Trophoblast cell (in vitro differentiated cells and primary cell): ENCODE data around the gene TLE3.

Experiments used
- DNase-seq, 2 donors: peaks; one replicate each; pipeline ENCODE4 v3.0.0-alpha.2; 2016
- H2AFZ ChIP-seq: 2 replicates; pipeline ENCODE4 v1.6.1; 2013; ENCODE audit warnings: low read length, moderate library complexity, mild to moderate bottlenecking; ENCODE audit not compliant: insufficient read depth, poor library complexity
- H2AK5ac ChIP-seq: 2 replicates; pipeline ENCODE4 v1.6.1; 2013; ENCODE audit warnings: mild to moderate bottlenecking, low read length
- H2BK120ac ChIP-seq: 2 replicates; pipeline ENCODE4 v1.6.1; 2013; ENCODE audit warnings: low read length, mild to moderate bottlenecking, moderate library complexity; ENCODE audit not compliant: insufficient read depth, poor library complexity
- H2BK12ac ChIP-seq: 2 replicates; pipeline ENCODE4 v1.6.1; 2013; ENCODE audit warnings: mild to moderate bottlenecking, low read length, moderate library complexity
- H2BK5ac ChIP-seq: 2 replicates; pipeline ENCODE4 v1.6.1; 2013; ENCODE audit warnings: low read length, low read depth, moderate library complexity, mild to moderate bottlenecking; ENCODE audit not compliant: poor library complexity
- H3K14ac ChIP-seq: 2 replicates; pipeline ENCODE4 v1.6.1; 2013; ENCODE audit warnings: mild to moderate bottlenecking, low read length
- H3K18ac ChIP-seq: 2 replicates; pipeline ENCODE4 v1.6.1; 2013; ENCODE audit warnings: mild to moderate bottlenecking, low read length
- H3K23ac ChIP-seq: 2 replicates; pipeline ENCODE4 v1.6.1; 2013; ENCODE audit warnings: low read length
- H3K27ac ChIP-seq: 2 replicates; pipeline ENCODE4 v1.5.1; 2013; ENCODE audit warnings: low read depth, mild to moderate bottlenecking, inconsistent platforms, low read length, moderate library complexity
- H3K27me3 ChIP-seq: 2 replicates; pipeline ENCODE4 v1.6.1; 2013; ENCODE audit warnings: inconsistent platforms, mild to moderate bottlenecking, low read length, moderate library complexity; ENCODE audit not compliant: insufficient read depth
- H3K36me3 ChIP-seq, 2 experiments: 1 replicate in 1 of 2; 2 replicates in 1 of 2; pipeline ENCODE4 v1.6.1; 2013; ENCODE audit warnings: low read length in 2 of 2, mild to moderate bottlenecking in 2 of 2, moderate library complexity in 1 of 2; ENCODE audit not compliant: insufficient read depth in 2 of 2, control insufficient read depth in 1 of 2
- H3K4ac ChIP-seq: 2 replicates; pipeline ENCODE4 v1.6.1; 2013; ENCODE audit warnings: low read depth, mild to moderate bottlenecking, low read length, moderate library complexity
- H3K4me1 ChIP-seq, 2 experiments: 1 replicate in 1 of 2; 2 replicates in 1 of 2; pipeline ENCODE4 v1.6.1; 2013; ENCODE audit warnings: low read length in 2 of 2, mild to moderate bottlenecking in 2 of 2, moderate library complexity in 1 of 2; ENCODE audit not compliant: insufficient read depth in 2 of 2, control insufficient read depth in 1 of 2
- H3K4me2 ChIP-seq: 2 replicates; pipeline ENCODE4 v1.6.1; 2013; ENCODE audit warnings: inconsistent platforms, mild to moderate bottlenecking, low read length, moderate library complexity
- H3K4me3 ChIP-seq: 2 replicates; pipeline ENCODE4 v1.5.1; 2013; ENCODE audit warnings: mild to moderate bottlenecking, low read depth, low read length, inconsistent platforms
- H3K79me1 ChIP-seq: one replicate; pipeline ENCODE4 v1.6.1; 2013; ENCODE audit warnings: low read length
- H3K79me2 ChIP-seq: 2 replicates; pipeline ENCODE4 v1.6.1; 2013; ENCODE audit warnings: low read length, mild to moderate bottlenecking; ENCODE audit not compliant: control insufficient read depth, insufficient read depth, poor library complexity
- H3K9ac ChIP-seq: 2 replicates; pipeline ENCODE4 v1.6.1; 2013; ENCODE audit warnings: mild to moderate bottlenecking, low read length
- H3K9me3 ChIP-seq: 2 replicates; pipeline ENCODE4 v1.6.1; 2013; ENCODE audit warnings: low read depth, mild to moderate bottlenecking, control low read depth, inconsistent platforms, low read length; ENCODE audit not compliant: insufficient read depth
- H4K12ac ChIP-seq: 2 replicates; pipeline ENCODE4 v1.6.1; 2013; ENCODE audit warnings: low read depth, mild to moderate bottlenecking, low read length, moderate library complexity
- H4K8ac ChIP-seq: 2 replicates; pipeline ENCODE4 v1.6.1; 2013; ENCODE audit warnings: low read depth, mild to moderate bottlenecking, low read length, moderate library complexity
- H4K91ac ChIP-seq: one replicate; pipeline ENCODE4 v1.6.1; 2013; ENCODE audit warnings: low read depth, mild to moderate bottlenecking, low read length, moderate library complexity
- WGBS: extraction: QIAGEN DNeasy Blood & Tissue Kit; methylation state at CpG from one replicate; pipeline ENCODE4 v1.1.7; 2013; ENCODE audit warnings: missing lambda C conversion rate; ENCODE audit not compliant: insufficient read length, insufficient coverage; ENCODE audit errors: extremely low coverage; 5-methylcytosine and 5-hydroxymethylcytosine counted together

TLE3 gene

DNA sequence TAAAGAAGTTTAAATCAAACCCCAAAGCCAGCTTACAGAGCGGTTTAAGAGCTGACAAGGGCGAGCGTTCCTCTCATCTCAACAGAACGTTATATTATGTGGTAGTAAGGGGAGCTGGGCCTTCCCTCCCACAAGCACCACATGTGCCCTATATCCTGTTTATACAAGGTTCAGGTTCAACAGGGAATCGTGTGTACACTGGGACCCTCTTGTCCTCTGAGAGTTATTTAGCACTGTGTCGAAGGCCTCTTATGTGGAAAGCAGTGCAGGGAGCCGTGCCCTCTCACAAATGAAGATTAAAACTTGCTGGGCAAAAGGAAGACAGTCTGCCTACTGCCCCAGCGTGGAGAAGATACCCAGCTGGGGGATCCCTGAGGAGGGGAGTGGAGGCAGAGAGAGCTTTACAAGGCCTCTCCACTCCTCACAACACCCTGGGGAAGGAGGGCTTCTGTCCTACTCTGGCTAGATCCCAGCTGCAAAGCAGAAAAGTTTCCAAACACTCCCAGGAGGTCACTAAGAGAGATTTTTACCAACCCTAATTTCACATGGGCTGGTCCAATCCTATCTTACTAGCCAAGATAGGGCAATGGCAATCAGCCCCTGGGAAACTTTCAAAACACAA is 2.9 kb downstream of the TLE3 start:
- H3K23ac ChIP-seq, result no peak overlapping the region
- no peak overlapping the region for H3K18ac ChIP-seq
- no peaks in the 10 kb centered on the region for H3K27me3 ChIP-seq
- H2BK5ac ChIP-seq, result no peak overlapping the region
- no peaks in the 10 kb centered on the region for H3K9me3 ChIP-seq
- H3K9ac ChIP-seq, result peak overlapping the region; percentile 15
- H3K4me1 ChIP-seq, result peaks cover 19 to 37% of the 10 kb centered on the region in 2 experiments
- peak overlapping the region; percentile 43 for H3K4me3 ChIP-seq
- peak overlapping the region; percentile 94 for H3K4me2 ChIP-seq
- no peak overlapping the region for H2BK12ac ChIP-seq
- no peak overlapping the region for H3K4ac ChIP-seq
- H3K79me2 ChIP-seq, result peaks cover 24% of the 10 kb centered on the region
- no peak for DNase-seq
- peak overlapping the region; percentile 35 for H2BK120ac ChIP-seq
- peaks cover 3 to 18% of the 10 kb centered on the region in 2 experiments for H3K36me3 ChIP-seq
- H2AK5ac ChIP-seq, result no peak overlapping the region
- no peak overlapping the region for H3K14ac ChIP-seq
- no peak overlapping the region for H4K12ac ChIP-seq
- H3K79me1 ChIP-seq, result peaks cover 37% of the 10 kb centered on the region
- no peak overlapping the region for H3K27ac ChIP-seq
- no peak overlapping the region for H4K8ac ChIP-seq
- WGBS, result no CpG with 5 or more reads among the region's 8 CpGs
- H2AFZ ChIP-seq, result no peak overlapping the region
- no peak overlapping the region for H4K91ac ChIP-seq

DNA sequence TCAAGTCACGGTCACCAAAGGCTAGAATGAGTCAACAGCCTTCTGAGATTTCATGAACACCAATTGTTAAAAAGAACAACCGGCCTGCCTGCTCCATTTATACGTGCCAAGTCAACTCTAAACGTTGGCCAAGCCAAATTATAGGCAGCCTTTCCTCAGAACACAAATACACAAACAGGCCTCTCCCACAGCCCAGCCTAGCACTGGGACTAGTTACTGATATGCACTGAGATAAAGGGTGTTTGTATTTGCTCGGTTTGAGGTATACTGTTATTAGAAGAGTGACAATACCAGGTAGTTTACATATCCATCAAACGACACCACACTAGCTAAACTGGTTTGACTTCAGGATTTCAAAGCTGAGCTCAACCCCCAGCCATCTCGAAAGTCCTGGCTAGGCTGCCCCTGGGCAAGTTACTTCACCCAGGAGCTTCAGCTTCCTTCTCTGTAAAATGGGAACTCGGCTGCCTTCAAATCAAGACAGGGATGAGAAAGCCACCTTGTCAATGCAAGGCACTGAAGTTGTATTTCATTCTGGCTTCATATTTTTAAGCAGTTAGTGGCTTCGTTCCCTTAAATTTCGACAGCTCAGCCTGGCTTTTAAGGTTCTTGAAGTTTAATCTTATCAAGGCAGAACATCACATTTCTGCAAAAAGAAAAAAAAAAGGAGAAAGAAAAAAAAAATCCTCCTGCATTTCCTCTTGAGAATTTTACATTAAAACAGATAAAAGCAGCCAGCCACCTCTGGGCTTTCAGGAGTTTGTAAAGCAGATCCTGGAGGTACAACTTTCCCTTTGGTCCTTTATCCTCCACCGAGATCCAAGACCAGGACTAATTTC is 4.0 kb downstream of the TLE3 start:
- no CpG with 5 or more reads among the region's 11 CpGs for WGBS
- peak overlapping the region; percentile 44 for H3K27ac ChIP-seq
- H3K4ac ChIP-seq, result peak overlapping the region; percentile 15
- peak overlapping the region; percentile 34 for H2BK5ac ChIP-seq
- H2BK12ac ChIP-seq, result no peak overlapping the region
- H3K36me3 ChIP-seq, result peaks cover 6 to 27% of the 10 kb centered on the region in 2 experiments
- no peak overlapping the region for H4K8ac ChIP-seq
- no peak overlapping the region for H4K91ac ChIP-seq
- H3K79me1 ChIP-seq, result peaks cover 31% of the 10 kb centered on the region
- DNase-seq, result peak; percentile 92 to 96
- no peak overlapping the region for H3K9ac ChIP-seq
- H3K23ac ChIP-seq, result no peak overlapping the region
- H3K4me3 ChIP-seq, result no peak overlapping the region
- peaks cover 24% of the 10 kb centered on the region for H3K79me2 ChIP-seq
- H2AFZ ChIP-seq, result no peak overlapping the region
- no peaks in the 10 kb centered on the region for H3K9me3 ChIP-seq
- H3K4me2 ChIP-seq, result peak overlapping the region; percentile 40
- H2AK5ac ChIP-seq, result no peak overlapping the region
- peaks cover 19 to 39% of the 10 kb centered on the region in 2 experiments for H3K4me1 ChIP-seq
- H4K12ac ChIP-seq, result no peak overlapping the region
- no peak overlapping the region for H3K14ac ChIP-seq
- H3K27me3 ChIP-seq, result no peaks in the 10 kb centered on the region
- peak overlapping the region; percentile 34 for H2BK120ac ChIP-seq
- H3K18ac ChIP-seq, result no peak overlapping the region

DNA sequence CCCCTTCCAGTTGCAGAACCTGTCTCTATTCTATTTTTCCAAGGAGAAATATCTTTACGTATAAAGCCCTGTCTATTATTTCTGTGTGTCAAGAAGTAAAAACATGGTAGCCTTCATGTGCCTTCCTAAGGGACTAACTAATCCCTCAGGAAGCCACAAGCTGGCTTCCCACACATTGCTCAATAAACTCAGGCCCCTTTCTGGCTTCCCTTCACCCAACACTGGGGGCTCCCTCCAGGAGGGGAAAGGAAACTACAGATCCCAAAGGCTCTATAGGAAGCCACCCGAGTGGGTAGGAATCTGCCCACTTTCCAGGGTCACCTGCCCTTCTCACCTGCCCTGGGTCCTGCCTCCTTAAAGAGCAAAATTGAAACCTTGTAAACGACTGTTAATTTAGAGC is 4.6 kb downstream of the TLE3 start:
- H3K27me3 ChIP-seq, result no peaks in the 10 kb centered on the region
- no peak overlapping the region for H4K8ac ChIP-seq
- H3K27ac ChIP-seq, result peak overlapping the region; percentile 43
- H2AK5ac ChIP-seq, result no peak overlapping the region
- peak overlapping the region; percentile 35 for H3K14ac ChIP-seq
- peak overlapping the region; percentile 34 for H2BK5ac ChIP-seq
- H2AFZ ChIP-seq, result no peak overlapping the region
- no peak overlapping the region for H4K91ac ChIP-seq
- WGBS, result no CpG with 5 or more reads among the region's 3 CpGs
- H2BK12ac ChIP-seq, result no peak overlapping the region
- no peak for DNase-seq
- H3K4me1 ChIP-seq, result peaks cover 19 to 36% of the 10 kb centered on the region in 2 experiments
- H3K79me2 ChIP-seq, result peaks cover 22% of the 10 kb centered on the region
- H3K23ac ChIP-seq, result no peak overlapping the region
- H3K18ac ChIP-seq, result peak overlapping the region; percentile 49
- no peak overlapping the region for H3K9ac ChIP-seq
- no peak overlapping the region for H4K12ac ChIP-seq
- H3K9me3 ChIP-seq, result no peaks in the 10 kb centered on the region
- H3K4ac ChIP-seq, result peak overlapping the region; percentile 65
- H2BK120ac ChIP-seq, result peak overlapping the region; percentile 34
- H3K4me3 ChIP-seq, result no peak overlapping the region
- peaks cover 27% of the 10 kb centered on the region for H3K79me1 ChIP-seq
- H3K36me3 ChIP-seq, result peaks cover 7 to 28% of the 10 kb centered on the region in 2 experiments
- H3K4me2 ChIP-seq, result peak overlapping the region; percentile 40

- Histone ChIP-seq H3K23ac (no peak overlapping the region), H2AFZ (no peak overlapping the region), H3K18ac (no peak overlapping the region), H3K4me2 (peak overlapping the region; percentile 43), H3K36me3 (peaks cover 12 to 32% of the 10 kb centered on the region in 2 experiments), H3K27ac (peak overlapping the region; percentile 7), H3K4ac (peak overlapping the region; percentile 65), H3K4me3 (no peak overlapping the region), H3K79me2 (peaks cover 21% of the 10 kb centered on the region), H3K9me3 (no peaks in the 10 kb centered on the region), H2AK5ac (no peak overlapping the region), H4K8ac (no peak overlapping the region), H2BK5ac (no peak overlapping the region), H3K14ac (peak overlapping the region; percentile 46), H3K4me1 (peaks cover 19 to 36% of the 10 kb centered on the region in 2 experiments), H4K91ac (no peak overlapping the region), H2BK120ac (no peak overlapping the region), H4K12ac (no peak overlapping the region), H3K79me1 (peaks cover 26% of the 10 kb centered on the region), H3K9ac (no peak overlapping the region), H3K27me3 (no peaks in the 10 kb centered on the region), H2BK12ac (no peak overlapping the region)
- DNase-seq, result no peak
- WGBS, result no CpG with 5 or more reads among the region's 6 CpGs
Observed at GRCh38 chr15:70092464-70093027, 5.2 kb downstream of the TLE3 start.
